Mesodermal cell (in vitro differentiated cells): ENCODE measurements around the gene GNAI2.

Experiments
- H3K27ac ChIP-seq: 2 replicates; pipeline ENCODE4 v1.7.0; 2013; ENCODE audit warnings: mild to moderate bottlenecking, low read depth, low read length, moderate library complexity; ENCODE audit not compliant: severe bottlenecking
- H3K36me3 ChIP-seq: 2 replicates; pipeline ENCODE4 v1.7.1; 2013; ENCODE audit warnings: mild to moderate bottlenecking, low read length, moderate library complexity; ENCODE audit not compliant: control insufficient read depth, insufficient read depth
- H3K4me1 ChIP-seq: one replicate; pipeline ENCODE4 v1.7.1; 2013; ENCODE audit warnings: mild to moderate bottlenecking, low read length; ENCODE audit not compliant: insufficient read depth, control insufficient read depth, poor library complexity, severe bottlenecking
- H3K4me3 ChIP-seq: 2 replicates; pipeline ENCODE4 v1.7.0; 2013; ENCODE audit warnings: low read length, control low read depth, mild to moderate bottlenecking; ENCODE audit not compliant: insufficient read depth, poor library complexity, severe bottlenecking; ENCODE audit errors: extremely low read depth
- H3K9me3 ChIP-seq: 2 replicates; pipeline ENCODE4 v1.7.1; 2013; ENCODE audit warnings: mild to moderate bottlenecking, low read length, moderate library complexity; ENCODE audit not compliant: control insufficient read depth
- WGBS, 2 experiments: methylation state at CpG; one replicate each; pipeline ENCODE4 v1.1.5; 2013; ENCODE audit warnings: missing lambda C conversion rate in 2 of 2; ENCODE audit not compliant: insufficient coverage in 2 of 2; 5-methylcytosine and 5-hydroxymethylcytosine counted together

GNAI2 gene

DNA sequence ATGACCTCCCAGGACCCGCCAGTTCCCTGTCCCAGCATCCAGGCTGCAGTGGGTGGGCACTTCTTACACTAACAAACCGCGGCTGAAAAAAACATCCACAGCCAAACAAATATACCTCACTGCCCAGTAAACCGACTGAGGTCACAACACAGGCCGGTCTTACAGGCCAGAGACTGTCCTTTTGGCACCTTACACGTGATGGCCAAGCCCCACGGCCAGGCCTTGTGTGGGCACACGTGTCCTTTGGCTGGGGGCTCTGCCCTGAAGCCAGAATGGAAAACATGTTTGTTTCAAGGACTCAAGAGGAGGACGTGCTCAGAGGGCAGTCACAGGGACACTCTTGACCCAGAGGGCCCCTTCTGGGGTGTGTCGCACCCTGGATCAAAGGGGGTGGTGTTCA lies 21.2 kb upstream of the GNAI2 start:
- no peak overlapping the region for H3K4me3 ChIP-seq
- H3K9me3 ChIP-seq = no peaks in the 10 kb centered on the region
- peaks cover 3% of the 10 kb centered on the region for H3K4me1 ChIP-seq
- H3K36me3 ChIP-seq = no peaks in the 10 kb centered on the region
- WGBS, 2 experiments = 85 to 95% methylated on average over 9 to 10 of the region's 10 CpGs
- H3K27ac ChIP-seq = no peak overlapping the region

DNA sequence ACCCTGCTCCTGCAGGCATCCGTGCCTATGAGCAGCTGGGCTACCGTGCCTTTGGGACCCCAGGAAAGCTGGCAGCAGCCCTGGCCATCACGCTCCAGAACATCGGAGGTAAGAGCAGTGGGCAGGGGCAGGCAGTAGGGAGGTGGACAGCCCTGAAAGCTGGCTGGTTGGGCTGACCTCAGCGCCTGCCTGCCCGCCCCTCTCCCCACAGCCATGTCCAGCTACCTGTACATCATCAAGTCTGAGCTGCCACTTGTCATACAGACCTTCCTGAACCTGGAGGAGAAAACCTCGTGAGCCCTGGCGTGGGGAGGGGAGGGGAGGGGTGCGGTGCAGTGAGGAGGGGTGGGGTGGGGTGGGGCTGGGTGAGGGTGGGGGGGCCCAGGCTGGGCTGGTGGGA lies 20.5 kb upstream of the GNAI2 start:
- H3K4me3 ChIP-seq = no peak overlapping the region
- 85 to 93% methylated on average over 2 to 5 of the region's 9 CpGs for WGBS, 2 experiments
- no peaks in the 10 kb centered on the region for H3K36me3 ChIP-seq
- H3K4me1 ChIP-seq = peaks cover 3% of the 10 kb centered on the region
- no peak overlapping the region for H3K27ac ChIP-seq
- H3K9me3 ChIP-seq = no peaks in the 10 kb centered on the region

DNA sequence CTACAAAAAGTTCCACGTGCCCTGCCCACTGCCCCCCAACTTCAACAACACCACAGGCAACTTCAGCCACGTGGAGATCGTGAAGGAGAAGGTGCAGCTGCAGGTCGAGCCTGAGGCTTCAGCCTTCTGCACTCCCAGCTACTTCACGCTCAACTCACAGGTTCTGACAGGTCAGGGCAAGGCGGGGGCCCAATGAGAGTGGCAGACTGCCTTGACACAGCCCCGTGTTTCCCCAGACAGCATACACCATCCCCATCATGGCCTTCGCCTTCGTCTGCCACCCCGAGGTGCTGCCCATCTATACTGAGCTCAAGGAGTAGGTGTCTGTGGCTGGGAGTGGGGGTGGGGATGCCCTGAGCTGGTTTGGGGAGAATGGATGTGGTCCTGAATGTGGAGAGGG lies 18.3 kb upstream of the GNAI2 start:
- WGBS, 2 experiments = 79 to 91% methylated on average over 4 to 6 of the region's 10 CpGs
- no peak overlapping the region for H3K27ac ChIP-seq
- no peaks in the 10 kb centered on the region for H3K36me3 ChIP-seq
- H3K4me3 ChIP-seq = no peak overlapping the region
- H3K4me1 ChIP-seq = no peaks in the 10 kb centered on the region
- H3K9me3 ChIP-seq = no peaks in the 10 kb centered on the region

DNA sequence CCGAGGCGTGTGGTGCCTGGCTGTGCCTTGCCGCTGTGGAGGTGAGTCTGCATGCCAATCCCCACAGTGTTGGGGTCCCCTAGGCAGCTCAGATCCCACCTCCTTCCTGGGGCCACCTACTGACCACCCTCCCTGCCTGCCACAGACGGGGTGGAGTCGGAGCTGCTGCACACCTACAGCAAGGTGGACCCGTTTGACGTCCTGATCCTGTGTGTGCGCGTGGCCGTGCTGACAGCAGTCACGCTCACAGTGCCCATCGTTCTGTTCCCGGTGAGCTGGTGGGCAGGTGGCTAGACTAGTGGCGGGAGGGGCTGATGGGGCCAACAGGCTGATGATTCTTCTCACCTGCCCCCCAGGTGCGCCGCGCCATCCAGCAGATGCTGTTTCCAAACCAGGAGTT lies 17.6 kb upstream of the GNAI2 start:
- no peak overlapping the region for H3K27ac ChIP-seq
- no peaks in the 10 kb centered on the region for H3K36me3 ChIP-seq
- 89 to 93% methylated on average over 15 of the region's 17 CpGs for WGBS, 2 experiments
- H3K9me3 ChIP-seq = no peaks in the 10 kb centered on the region
- H3K4me1 ChIP-seq = no peaks in the 10 kb centered on the region
- H3K4me3 ChIP-seq = no peak overlapping the region

DNA sequence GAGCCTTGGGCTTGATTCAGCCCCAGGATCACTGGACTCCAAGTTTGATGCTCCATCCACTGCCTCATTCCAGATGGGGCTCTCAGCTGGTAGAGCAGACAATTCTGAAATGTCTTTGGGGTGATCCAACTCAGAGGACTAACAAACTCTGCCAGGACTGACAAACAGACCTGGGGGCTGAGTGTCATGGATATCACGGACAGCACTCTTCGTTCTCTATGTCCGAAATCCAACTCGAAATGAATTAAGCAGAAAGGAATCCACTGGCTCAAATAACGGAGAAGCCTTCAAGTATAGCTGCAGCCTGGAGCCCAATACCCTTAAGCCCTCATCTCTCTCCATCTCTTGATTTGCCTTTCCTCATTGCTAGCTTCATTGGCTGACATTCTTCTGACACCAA lies 16.7 kb upstream of the GNAI2 start:
- no peak overlapping the region for H3K4me3 ChIP-seq
- H3K4me1 ChIP-seq = no peaks in the 10 kb centered on the region
- no peaks in the 10 kb centered on the region for H3K9me3 ChIP-seq
- H3K36me3 ChIP-seq = no peaks in the 10 kb centered on the region
- 94 to 95% methylated on average over 5 of the region's 5 CpGs for WGBS, 2 experiments
- no peak overlapping the region for H3K27ac ChIP-seq

DNA sequence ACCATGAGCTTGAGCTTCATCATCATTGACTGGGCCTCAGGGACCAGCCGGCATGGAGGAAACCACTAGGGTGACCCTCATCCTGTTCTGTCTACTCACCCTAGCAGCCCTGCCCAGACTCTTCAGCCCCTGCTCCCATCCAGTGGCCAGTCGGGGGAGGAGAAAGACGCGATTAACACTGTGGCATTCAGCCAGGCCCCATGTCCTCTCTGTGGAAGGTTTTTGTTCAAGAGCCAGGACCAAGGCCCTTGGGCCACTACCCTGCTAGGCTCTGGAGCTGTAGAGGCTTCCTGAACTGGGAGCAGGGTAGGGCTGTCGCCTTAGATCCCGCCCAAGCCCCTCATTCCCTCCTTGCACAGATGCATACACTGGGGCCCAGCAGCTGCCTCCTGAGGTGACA lies 15.9 kb upstream of the GNAI2 start:
- Histone ChIP-seq H3K9me3 (no peaks in the 10 kb centered on the region), H3K36me3 (no peaks in the 10 kb centered on the region), H3K4me3 (no peak overlapping the region), H3K27ac (no peak overlapping the region), H3K4me1 (no peaks in the 10 kb centered on the region)
- 88 to 96% methylated on average over 4 to 5 of the region's 6 CpGs for WGBS, 2 experiments

DNA sequence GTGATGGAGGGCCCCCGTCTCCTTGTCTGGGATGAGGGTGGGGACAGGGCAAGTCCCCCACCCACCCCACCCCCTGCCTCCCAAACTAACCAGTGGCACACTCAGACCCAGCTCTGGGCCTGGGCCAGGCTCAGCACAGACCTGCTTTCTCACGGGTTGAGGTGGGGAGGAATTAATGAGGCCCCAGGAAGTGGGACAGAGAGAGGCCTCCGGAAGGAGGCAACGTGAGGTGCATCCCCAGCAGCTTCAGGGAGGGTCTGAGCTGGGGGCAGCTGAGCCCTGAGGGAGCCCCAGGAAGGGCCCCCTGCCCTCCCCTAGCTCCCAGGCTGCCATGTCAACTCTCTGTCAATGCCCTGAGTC lies 15.0 kb upstream of the GNAI2 start:
- WGBS, 2 experiments = 92 to 94% methylated on average over 3 of the region's 4 CpGs
- Histone ChIP-seq H3K9me3 (no peaks in the 10 kb centered on the region), H3K4me3 (no peak overlapping the region), H3K36me3 (no peaks in the 10 kb centered on the region), H3K27ac (no peak overlapping the region), H3K4me1 (no peaks in the 10 kb centered on the region)

DNA sequence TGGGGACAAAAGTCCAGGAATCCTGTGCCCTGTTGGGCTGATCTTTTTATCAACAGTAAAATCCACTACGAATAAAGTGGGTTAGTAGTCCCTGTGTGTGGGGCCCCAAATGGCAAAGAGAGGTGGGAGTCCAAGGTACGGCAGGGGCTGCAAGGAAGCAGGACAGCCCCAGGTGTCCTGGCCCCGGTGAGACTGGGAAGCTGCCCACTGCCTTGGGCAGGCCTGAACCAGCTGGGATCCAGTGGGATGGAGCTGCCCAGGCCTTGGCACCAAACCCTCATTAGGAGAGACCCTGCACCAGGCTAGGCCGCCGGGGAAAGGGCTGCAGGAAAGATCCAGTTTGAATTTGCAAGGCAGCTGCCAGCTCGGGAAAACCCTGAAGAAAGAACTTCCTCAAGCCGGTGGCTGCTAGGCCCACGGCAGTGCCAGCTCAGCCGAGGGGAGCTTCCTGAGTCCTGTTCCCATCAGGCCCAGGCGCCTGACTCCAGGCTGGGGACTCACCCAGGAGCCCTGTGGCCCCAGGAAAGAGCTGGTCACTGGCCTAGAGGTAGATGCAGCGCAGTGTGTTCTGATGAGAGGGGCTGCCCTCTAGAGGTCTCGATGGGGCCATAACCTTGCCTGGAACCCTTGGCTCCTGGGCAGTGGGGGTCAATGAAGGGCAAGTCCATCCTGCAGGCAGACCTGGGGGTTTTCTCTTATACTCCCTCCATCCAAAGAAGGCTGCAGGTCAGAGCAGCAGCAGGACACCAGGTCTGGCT lies 14.4 kb upstream of the GNAI2 start:
- no peak overlapping the region for H3K27ac ChIP-seq
- 71 to 76% methylated on average over 12 of the region's 12 CpGs for WGBS, 2 experiments
- no peaks in the 10 kb centered on the region for H3K9me3 ChIP-seq
- no peaks in the 10 kb centered on the region for H3K4me1 ChIP-seq
- H3K4me3 ChIP-seq = no peak overlapping the region
- H3K36me3 ChIP-seq = no peaks in the 10 kb centered on the region

DNA sequence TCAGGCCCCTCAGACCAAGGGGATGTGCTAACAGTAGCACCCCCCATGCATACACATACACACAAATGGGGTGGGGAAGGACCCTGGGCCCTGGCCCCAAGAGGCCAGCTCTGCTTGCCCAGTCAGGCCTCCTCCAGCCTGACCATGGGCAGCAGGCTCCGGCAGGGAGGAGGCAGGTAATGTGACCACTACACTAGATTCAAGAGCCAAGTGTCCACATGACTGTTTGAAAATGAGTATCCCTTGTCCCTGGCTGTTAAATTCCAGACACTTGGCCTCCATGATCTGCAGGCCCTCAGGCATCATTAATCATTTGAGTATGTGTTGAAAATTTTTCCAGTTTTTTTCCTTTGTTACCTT lies 13.9 kb upstream of the GNAI2 start:
- no peak overlapping the region for H3K27ac ChIP-seq
- WGBS, 2 experiments = 71 to 89% methylated on average over 1 of the region's 1 CpG

DNA sequence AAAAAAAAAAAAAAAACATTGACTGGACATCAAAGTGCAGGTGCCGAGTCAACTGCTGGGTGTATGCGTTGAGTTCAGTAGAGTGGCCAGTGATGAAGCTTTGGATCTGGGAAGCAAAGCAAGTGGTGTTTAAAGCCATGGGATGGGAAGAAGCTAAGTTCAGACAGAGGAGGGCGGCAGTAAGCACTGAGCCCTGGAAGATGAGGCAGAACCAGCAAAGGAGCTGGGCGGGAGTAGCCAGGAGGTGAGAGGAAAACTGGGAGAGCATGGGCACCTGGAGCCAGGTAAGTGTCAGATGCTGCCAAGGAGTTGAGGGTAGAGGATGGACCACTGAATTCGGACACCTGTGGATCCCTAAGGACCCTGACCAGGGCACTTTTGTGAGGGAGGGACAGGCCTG lies 11.4 kb upstream of the GNAI2 start:
- Histone ChIP-seq H3K27ac (no peak overlapping the region), H3K36me3 (no peaks in the 10 kb centered on the region), H3K4me3 (no peak overlapping the region), H3K4me1 (peaks cover 10% of the 10 kb centered on the region), H3K9me3 (no peaks in the 10 kb centered on the region)
- 76 to 84% methylated on average over 5 of the region's 5 CpGs for WGBS, 2 experiments

More for the DNA sequence above, 13.9 kb upstream of the GNAI2 start:
- H3K9me3 ChIP-seq = no peaks in the 10 kb centered on the region
- no peak overlapping the region for H3K4me3 ChIP-seq
- H3K36me3 ChIP-seq = no peaks in the 10 kb centered on the region
- no peaks in the 10 kb centered on the region for H3K4me1 ChIP-seq

DNA sequence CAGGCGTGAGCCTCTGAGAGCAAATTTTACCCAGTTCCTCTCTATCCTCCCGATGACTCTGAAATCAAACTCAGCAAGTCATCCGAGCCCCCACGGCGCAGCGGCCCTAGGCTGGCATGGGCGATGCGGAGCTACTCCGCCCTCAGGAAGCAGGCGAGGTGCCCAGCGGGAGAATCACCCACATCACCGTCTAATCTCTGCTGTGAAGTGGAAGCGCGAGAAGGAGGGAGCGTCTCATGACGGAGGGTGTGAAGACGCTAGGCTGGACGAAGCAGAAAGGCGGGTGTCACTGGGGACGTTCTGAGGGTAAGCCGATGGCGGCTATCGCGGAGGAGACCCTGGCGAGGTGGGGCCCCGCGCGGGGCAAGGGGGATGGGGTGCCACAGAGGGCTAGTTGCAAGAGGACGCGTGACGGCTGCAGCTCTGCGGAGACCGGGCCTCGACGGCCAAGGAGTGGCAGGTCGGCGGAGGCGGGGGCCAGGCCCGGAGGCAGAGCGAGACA lies 9.1 kb upstream of the GNAI2 start:
- Histone ChIP-seq H3K4me3 (peak overlapping the region; percentile 49), H3K9me3 (no peaks in the 10 kb centered on the region), H3K36me3 (no peaks in the 10 kb centered on the region), H3K27ac (no peak overlapping the region), H3K4me1 (peaks cover 10% of the 10 kb centered on the region)
- WGBS, 2 experiments = 1 to 5% methylated on average over 19 to 35 of the region's 40 CpGs
